Measurements from ENCODE around the gene FOXL1.

Gene FOXL1

DNA sequence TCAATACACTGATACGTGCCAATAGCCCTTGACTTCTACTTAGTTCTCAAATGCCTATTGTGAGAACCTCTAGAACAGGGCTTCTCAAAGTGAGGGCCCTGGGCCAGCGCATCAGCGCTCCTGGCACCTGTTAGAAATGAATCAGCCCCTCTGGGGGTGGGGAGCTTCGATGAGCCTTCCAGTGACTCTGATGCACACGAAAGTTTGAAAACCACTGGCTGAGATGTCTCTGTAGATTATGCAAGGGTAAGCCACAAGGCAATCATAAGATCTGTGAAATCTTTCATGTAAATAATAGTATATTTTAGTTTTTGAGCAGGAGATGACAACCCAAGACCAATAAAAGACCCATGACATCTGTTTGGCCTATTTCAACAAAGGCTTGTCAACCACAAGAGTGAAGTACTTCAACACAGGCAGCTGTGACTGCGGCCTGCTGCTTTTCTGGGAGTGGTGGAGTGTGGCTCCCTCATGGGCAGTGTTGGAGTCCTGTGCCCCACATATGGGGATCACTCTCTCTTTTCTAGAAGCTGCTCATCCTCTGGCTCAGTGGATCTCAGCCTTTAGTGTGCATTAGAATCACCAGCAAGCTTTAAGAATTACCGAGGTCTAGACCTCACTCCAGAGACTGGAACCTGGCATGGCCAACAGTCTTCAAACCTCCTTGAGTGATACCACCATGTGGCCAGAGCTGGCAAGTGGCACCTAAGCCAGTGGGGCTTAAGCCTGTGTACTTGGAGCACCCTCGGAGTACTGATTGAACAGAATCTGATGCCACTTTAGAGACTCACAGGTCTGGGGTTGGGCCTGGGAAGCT lies 29.1 kb upstream of the FOXL1 start:
- no peak for DNase-seq

DNA sequence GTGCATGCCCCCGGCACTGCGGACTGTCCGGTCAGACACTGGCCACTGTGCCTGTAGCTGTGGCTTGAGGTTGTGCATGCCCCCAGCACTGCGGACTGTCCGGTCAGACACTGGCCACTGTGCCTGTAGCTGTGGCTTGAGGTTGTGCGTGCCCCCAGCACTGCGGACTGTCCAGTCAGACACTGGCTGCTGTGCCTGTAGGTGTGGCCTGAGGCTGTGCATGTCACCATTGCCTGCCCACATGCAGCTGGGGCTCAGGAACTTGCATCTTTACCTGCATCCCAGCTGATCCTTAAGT lies 28.5 kb upstream of the FOXL1 start:
- no peak for DNase-seq

DNA sequence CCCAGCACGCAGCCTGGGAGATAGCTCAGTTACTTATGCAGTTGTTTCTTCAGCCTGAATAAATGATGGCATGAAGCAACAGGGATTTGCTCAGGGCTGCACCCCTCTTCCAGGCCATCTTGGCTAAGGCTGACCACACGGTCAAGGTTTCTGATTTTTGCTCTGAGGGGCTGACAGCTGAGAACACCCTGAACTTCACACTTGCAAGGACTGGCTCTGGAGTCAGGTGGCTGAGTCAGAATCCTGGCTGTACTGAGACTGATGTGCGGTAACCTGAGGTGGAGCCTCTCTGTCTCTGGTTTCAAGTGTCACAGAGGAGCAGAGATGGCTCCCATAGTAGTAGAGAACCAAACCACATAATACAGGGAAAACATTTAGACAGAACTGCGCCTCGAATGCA lies 28.1 kb upstream of the FOXL1 start:
- DNase-seq, result no peak

DNA sequence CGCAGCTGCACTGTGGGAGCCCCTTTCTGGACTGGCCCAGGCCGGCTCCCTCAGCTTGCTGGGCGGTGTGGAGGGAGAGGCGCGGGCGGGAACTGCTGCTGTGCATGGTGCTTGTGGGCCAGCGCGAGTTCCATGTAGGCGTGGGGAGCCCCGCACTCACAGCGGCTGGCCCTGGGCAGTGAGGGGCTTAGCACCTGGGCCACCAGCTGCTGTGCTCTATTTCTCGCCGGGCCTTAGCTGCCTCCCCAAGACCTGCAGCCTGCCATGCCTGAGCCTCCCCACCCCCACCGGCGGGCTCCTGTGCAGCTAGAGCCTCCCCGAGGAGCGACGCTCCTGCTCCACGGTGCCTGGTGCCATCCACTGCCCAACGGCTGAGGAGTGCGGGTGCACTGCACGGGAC lies 25.0 kb upstream of the FOXL1 start:
- DNase-seq, result no peak

DNA sequence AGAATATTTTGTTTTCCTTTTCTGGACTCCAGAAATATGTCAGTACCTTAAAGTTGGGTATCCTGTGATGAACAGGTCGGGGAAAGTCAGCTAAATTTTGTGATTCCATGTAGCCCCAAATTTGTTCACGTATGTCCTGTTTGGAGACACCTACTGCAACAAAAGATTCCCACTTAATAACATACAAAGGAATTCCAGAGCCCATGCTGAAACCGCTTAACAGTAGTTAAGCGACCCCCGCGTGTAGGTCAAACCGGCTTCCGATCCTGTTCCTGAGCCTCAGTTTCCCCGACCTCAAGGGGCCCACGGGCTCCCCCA lies 23.8 kb upstream of the FOXL1 start:
- DNase-seq, result no peak

DNA sequence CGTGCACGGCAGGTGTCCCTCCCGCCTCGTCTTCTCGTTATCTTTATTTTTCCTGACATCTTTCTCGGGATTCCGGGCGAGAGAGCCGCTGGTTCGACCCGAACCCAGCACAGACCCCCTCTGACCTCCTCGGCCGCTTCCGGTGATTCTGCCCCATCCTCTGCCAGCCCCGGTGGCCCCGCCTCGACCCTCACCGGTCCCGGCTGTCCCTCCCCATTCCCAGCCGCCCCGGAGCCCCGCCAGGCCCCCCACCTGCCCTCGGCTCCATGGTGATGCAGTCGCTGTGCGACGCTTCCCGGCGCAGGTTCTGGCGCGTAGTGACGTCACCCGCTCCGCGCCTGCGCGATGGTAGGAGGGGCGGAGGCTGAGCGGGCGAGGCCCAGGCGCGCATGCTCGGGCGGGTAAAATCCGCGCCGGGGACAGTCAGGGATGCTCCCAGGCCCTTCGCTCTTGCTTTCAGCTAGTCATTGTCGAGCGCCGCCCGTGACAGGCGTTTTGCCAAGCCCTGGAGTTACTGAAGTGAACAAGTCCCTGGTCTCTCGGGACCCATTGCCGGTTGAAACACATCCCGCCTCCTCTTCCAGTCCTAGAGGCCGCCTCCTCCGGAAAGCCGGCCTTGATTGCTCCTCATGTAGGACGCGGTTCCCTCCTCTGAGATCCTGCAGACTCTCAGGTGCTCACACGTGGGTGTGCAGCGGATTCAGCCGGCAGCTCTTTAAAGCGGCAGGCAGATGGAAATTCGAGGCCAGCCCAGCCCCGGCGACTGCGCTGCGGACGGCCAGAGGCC lies 23.2 kb upstream of the FOXL1 start, which contains the start of gene MTHFSD:
Gene MTHFSD (minus strand): TSS at position 319 of the 787 bp plus-strand sequence. CDS start 51 bp downstream, at position 268.
- DNase-seq, result peak; percentile 87

DNA sequence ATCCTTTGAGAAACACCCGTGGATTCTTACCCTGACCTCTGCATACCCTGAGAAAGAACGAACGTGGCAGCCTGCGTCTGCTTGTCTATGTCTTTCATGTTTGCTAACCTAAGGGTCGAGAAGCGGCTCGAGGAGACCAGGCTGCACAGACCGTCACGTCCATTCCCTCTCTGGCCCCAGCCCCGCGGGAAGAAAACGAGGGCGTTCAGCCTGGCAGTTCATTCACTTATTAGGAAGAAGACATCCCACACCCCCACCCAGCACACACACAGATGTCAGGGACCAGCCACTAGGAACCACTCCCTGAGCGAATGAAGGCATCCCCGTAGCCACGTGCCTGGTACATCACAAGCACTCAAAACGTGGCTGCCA lies 22.7 kb upstream of the FOXL1 start:
- DNase-seq, result peak; percentile 16

DNA sequence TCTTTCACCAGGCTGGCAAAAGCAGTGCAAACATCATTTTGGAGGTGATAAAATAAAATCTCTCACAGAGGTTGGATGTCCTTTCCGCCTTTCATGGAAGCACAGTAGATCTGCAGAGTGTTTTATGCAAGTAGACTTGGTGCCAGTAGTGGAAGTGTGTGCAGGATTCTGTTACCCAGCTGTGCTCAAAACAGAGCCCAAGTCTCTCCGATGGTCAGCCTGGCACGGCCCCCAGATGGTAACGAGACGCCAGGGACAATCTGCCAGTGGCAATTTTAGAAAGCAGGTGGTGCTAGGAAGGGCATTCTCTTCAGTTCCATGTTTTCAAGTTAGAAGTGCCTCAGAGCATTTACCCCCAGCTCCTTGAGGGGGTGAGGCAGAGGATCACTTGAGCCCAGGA lies 21.8 kb upstream of the FOXL1 start:
- DNase-seq, result no peak

DNA sequence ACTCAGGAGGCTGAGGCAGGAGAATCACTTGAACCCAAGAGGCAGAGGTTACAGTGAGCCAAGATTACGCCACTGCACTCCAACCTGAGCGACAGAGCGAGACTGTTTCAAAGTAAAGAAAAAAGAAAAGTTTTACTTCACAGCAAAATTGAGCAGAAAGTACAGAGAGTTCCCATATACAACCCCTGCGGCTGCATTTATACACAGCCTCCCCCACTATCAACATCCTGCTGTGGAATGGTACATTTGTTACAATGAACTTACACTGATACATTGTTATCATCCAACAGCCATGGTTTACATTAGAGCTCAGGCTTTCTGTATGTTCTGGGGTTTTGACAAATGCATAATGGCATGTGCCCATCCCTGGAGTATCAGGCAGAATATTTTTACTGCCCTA lies 20.8 kb upstream of the FOXL1 start:
- no peak for DNase-seq

DNA sequence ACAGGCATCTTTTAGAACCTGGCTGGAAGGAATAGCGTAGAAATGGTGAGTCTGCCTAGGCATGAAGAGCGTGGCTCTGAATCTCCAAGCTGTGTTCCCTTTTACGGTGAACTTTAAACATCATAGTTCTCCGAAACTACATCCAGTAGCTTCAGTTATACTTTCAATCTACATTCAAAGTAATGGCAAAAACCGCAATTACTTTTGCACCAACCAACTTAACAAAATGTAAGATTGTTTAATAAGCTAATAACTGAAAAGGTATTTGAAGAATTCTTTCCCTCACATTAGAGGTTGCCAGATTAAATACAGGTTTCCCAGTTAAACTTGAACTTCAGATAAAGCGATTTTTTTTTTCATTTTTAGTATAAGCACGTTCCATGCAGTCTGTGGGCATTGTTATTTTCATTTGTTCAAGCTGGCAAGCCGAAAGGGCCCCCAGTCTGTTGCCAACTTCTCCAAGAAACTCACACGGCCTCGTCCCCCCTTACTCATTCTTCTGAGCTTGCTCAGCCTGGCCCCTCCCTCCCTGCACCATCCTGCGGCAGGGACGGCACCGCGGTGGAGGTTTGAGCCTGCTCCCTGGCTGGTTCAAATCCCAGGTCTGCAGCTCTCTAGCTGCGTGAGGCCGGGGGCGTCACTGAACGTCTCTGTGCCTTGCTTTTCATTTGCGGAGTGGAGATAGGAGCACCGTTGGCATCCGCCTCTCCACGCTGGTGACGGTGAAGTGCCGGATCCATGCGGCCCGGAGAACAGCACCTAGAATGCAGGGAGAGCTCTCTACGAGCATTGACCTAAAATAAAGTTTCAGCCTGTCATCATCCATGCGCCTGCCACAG lies 19.8 kb upstream of the FOXL1 start:
- DNase-seq, result no peak

DNA sequence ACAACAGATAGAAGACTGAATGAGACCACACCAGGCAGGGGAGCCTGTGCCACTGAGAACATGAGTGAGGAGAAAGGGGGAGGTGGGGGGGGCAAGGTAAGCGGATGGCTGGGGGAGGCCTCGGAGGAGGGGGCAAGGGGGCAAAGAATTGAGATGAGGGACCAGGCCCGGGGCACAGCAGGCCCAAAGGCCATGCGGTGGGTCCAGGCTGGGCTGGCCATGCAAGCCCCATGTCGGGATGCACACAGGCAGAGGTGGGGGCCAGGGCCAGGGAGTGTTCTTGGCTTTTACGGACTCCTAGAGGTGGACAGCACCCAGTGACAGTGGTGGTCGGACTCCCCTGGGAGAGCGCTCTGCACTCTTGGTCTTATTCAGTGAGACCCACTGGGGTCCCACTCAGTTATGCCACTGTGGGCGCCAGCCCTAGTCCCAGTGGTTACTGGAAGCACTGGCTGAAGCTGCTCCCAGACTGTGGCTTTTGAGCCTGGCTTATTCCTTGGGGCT lies 18.5 kb upstream of the FOXL1 start:
- no peak for DNase-seq

DNA sequence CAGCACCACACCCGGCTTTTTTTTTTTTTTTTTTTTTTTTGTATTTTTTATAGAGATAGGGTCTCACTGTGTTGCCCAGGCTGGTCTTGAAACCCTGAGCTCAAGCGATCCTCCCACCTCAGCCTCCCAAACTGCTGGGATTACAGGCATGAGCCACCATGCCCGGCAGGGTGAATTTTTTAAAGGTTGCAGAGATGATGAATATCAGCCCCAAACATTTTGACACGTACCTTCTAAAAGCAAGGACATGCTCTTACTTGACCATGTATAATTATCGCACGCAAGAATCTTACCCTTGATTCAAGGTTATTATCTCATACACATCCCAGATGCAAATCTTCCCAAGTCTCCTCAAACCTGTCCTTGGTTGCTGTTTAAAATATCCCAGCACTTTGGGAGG lies 16.0 kb upstream of the FOXL1 start:
- no peak for DNase-seq

DNA sequence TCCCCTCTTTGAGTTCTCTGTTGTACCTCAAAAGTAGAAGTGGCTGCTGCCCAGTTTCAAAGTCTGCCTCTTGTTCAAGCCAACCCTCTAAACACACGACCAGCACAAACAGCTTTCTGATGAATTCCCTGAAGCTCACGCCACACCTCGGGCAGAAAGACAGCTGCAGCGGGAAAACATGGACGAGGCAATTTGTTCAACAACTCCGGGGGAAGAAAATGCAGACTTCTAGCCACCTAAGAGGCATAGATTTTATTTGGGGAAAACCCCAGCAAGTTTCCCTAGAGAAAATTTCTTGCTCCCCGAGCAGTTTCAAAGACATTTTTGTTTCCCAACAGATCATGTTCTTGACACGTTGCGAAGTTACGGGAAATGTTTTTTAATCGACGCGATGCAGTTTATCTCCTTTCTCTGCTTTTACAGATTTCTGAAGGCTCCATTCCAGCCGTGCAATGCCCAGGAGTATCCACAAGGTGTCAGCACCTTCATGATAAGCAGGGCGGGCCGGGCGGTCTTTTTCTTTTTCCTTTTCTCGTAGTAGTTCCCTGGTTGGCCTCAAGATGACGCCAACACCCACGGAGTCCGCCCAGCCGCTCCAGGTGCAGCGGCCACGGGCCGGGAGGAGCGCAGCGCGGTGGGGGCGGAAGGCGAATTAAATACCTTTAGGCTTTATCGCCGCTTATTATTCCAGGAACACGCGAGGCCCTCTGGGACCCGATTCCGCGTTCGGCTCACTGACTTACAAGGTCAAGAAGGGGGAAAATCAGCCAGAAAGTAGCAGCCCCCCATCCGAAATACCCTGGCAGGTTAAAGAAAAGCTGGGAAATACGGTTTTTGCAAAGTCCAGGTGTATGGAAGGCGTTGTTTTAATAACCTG lies 14.6 kb upstream of the FOXL1 start:
- peak; percentile 81 for DNase-seq

DNA sequence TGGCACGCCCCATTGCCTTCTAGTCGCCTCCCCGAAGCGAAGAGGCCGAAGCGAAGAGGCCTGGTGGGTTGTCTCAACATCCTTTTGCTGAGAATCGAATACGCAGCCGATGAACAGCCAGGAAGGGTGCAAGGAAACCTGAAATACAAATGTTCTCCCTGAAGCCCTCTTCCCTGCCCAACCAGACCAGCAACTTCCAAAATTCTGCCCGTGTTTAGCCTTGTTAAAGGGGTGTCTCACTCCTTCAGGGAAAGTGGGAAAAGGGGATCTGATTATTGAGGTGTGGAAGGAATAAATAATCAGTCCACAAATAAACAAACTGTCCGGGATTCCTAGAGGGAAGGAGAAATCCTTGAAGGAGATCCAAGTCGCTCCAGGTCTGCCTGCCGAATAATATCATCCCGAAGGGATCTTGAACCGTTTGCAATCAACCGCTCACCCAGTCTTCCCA lies 13.1 kb upstream of the FOXL1 start:
- DNase-seq, result no peak

DNA sequence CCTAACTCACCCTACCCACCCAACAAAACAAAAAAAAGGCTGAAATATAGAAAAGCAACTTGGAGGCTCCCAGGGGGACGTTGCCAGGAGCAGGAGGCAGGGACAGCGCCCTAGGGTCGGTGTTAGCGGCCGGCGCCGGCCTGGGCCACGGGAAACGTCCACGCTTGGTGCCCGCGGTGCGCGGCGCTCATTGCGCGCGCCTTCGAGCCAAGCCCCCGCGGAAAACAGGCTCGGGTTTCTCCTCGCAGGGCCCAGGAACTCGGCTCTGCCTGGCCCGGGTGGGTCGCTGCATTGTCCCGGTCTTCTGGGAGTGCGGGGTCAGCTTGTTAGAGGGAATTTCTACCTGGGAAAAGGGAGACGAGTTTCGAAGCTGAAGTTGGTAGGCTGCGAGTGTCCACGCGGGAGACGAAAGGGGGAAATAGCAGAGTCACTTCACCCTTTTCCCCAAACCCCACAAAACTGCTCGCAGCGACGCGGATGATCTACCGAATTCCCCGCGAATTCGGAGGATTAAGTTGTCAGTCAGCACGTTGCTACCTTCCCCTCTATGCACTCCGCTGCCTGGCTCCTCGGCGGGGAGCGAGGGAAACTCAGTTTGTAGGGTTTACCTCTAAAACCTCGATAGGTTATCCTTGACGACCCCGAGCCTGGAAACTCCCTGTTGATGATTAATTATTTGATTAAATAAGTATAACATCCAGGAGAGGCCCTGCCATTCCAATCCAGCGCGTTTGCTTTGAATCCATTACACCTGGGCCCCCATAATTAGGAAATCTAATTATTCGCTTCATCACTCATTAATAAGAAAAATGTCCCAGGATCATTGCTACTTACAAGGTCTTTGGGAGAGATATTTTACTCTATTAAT lies 12.5 kb upstream of the FOXL1 start:
- DNase-seq, result no peak

DNA sequence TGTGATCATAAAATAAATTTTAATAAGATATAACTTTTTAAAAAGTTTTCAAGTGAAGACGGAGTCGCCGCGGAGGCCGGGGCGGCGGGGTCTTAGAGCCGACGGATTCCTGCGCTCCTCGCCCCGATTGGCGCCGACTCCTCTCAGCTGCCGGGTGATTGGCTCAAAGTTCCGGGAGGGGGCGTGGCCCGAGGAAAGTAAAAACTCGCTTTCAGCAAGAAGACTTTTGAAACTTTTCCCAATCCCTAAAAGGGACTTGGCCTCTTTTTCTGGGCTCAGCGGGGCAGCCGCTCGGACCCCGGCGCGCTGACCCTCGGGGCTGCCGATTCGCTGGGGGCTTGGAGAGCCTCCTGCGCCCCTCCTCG lies 11.8 kb upstream of the FOXL1 start, which contains the start of gene FOXC2:
Gene FOXC2 (plus strand): TSS at position 229 of the 365 bp plus-strand sequence. CDS start 507 bp downstream, outside the sequence.
- peak; percentile 1 for DNase-seq

DNA sequence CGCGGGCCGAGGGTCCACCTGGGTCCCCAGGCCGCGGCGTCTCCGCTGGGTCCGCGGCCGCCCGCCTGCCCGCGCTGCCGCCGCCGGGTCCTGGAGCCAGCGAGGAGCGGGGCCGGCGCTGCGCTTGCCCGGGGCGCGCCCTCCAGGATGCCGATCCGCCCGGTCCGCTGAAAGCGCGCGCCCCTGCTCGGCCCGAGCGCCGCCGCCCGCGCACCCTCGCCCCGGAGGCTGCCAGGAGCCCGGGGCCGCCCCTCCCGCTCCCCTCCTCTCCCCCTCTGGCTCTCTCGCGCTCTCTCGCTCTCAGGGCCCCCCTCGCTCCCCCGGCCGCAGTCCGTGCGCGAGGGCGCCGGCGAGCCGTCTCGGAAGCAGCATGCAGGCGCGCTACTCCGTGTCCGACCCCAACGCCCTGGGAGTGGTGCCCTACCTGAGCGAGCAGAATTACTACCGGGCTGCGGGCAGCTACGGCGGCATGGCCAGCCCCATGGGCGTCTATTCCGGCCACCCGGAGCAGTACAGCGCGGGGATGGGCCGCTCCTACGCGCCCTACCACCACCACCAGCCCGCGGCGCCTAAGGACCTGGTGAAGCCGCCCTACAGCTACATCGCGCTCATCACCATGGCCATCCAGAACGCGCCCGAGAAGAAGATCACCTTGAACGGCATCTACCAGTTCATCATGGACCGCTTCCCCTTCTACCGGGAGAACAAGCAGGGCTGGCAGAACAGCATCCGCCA lies 11.2 kb upstream of the FOXL1 start:
- no peak for DNase-seq

DNA sequence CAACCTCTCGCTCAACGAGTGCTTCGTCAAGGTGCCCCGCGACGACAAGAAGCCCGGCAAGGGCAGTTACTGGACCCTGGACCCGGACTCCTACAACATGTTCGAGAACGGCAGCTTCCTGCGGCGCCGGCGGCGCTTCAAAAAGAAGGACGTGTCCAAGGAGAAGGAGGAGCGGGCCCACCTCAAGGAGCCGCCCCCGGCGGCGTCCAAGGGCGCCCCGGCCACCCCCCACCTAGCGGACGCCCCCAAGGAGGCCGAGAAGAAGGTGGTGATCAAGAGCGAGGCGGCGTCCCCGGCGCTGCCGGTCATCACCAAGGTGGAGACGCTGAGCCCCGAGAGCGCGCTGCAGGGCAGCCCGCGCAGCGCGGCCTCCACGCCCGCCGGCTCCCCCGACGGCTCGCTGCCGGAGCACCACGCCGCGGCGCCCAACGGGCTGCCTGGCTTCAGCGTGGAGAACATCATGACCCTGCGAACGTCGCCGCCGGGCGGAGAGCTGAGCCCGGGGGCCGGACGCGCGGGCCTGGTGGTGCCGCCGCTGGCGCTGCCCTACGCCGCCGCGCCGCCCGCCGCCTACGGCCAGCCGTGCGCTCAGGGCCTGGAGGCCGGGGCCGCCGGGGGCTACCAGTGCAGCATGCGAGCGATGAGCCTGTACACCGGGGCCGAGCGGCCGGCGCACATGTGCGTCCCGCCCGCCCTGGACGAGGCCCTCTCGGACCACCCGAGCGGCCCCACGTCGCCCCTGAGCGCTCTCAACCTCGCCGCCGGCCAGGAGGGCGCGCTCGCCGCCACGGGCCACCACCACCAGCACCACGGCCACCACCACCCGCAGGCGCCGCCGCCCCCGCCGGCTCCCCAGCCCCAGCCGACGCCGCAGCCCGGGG lies 10.4 kb upstream of the FOXL1 start:
- no peak for DNase-seq

All from NCI-H69 (cell line).